Stimulated activated CD8-positive, alpha-beta memory T cell treated with anti-CD3 and anti-CD28 coated beads, Interleukin-4, amount 100 ng/mL, for 1 hour (primary cell): Measurements from ENCODE around the gene ADD2.

ENCODE experiments used
- DNase-seq, 2 donors: peaks; one replicate each; pipeline ENCODE4 v3.0.0-alpha.2; 2020; ENCODE audit warnings: low read depth in 2 of 2, low spot score in 1 of 2

The ADD2 gene

GRCh38 chr2:70607121-70607561 lies 160.9 kb downstream of the ADD2 start:
- DNase-seq, result no peak
